CD4-positive, alpha-beta T cell treated with Interleukin-21 for 1 hour (primary cell): Measurements from ENCODE around the gene SIGLEC8.
"Not testable (repeated sequence)": the region's sequence is repeated elsewhere in the genome, so short reads cannot be mapped to it uniquely, and the experiment has no call there.

Source experiments
- DNase-seq: peaks from one replicate; pipeline ENCODE4 v3.0.0-alpha.2; 2020

Gene SIGLEC8

GRCh38 chr19:51458051-51458645 lies at the start of gene SIGLEC8:
Gene SIGLEC8, minus strand, starts transcription at chr19:51458454. Its CDS starts 67 bp downstream, at chr19:51458387.
- no peak for DNase-seq

GRCh38 chr19:51507640-51508058 lies 49.4 kb upstream of the SIGLEC8 start:
- DNase-seq = no peak

- DNase-seq = no peak
Observed at GRCh38 chr19:51507192-51507591, 48.9 kb upstream of the SIGLEC8 start.

- no peak for DNase-seq
Observed at GRCh38 chr19:51505904-51506303, 47.6 kb upstream of the SIGLEC8 start.

GRCh38 chr19:51503896-51504295 lies 45.6 kb upstream of the SIGLEC8 start:
- no peak for DNase-seq

DNA sequence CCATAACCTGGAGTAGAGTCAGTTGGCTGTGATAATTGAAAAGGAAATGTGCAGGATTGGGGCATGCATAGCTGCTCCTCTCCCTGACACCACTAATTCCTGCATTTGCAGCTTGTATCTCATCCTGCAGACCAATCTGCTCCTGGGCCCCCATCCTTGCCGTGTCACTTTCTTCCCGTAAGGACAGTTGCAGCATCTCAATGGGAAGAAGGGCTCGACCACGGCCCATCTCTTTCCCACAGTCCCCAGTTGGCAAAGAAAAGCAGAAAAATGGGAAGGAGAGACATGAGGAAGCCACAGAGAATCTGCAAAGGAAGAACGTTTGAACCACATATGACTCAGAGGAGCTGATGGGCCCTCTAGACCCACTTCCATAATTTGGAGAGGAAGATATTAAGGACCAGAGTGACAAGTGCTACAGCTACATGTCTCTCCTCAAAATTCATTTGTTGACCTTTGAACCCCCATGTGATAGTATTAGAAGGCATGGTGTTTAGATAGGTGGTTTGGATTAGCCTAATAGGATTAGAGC lies 45.1 kb upstream of the SIGLEC8 start:
- DNase-seq = no peak

DNA sequence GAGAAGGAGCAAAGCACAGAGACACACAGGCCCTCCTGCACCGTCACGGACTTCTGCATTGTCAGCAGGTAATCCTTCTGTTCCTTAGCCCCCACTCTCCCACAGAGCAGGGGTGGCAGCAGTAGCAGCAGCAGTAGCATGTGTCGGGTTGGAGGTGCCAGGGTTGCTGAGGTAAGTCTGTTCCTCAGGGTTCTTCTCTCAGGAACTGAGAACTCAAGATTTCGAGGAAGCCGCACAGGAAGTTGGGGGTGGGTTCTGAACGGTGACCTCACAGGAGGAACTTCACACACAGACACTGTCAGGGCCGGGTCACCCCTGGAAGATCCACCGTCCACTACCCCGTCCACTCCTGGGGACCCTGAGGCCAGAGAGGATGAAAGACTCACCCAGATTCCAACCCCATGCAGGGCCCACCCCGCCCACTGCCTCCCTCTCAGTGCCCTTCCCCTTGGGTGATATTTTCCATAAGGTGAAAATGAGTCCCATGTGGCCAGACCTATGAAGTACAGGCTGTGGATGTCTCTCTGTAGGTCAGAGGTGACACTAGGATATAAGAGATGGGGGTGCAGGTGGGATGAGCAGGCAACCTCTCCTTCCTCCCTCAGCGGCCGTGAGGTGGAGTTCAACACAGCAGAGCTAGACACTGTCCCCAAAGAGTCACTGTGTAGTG lies 43.5 kb upstream of the SIGLEC8 start, which contains the start of gene SIGLEC12:
SIGLEC12 (minus strand) TSS at position 207 of the 670 bp plus-strand sequence; CDS start at position 140, 67 bp downstream.
- DNase-seq = no peak

GRCh38 chr19:51500931-51501330 lies 42.7 kb upstream of the SIGLEC8 start:
- not testable (repeated sequence) for DNase-seq

DNA sequence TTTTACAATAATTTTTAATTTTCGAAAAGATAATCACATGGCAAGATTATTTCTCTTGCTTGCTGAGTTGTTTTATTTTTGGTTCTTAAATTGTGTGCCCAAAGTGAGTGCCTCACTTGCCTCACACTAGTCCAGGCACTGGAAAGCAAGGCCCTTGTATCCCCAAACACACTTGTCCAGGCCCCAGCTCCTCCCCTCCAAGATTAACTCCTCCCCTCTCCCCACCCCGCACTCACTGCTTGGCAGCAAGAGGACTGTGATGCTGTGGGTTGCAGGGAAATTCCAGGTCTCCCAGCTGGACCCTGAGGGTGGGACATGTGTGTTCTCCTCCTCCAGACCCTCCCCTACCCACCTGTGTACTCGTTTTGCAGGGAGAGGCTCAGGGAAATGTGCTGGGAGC lies 39.4 kb upstream of the SIGLEC8 start:
- no peak for DNase-seq

DNA sequence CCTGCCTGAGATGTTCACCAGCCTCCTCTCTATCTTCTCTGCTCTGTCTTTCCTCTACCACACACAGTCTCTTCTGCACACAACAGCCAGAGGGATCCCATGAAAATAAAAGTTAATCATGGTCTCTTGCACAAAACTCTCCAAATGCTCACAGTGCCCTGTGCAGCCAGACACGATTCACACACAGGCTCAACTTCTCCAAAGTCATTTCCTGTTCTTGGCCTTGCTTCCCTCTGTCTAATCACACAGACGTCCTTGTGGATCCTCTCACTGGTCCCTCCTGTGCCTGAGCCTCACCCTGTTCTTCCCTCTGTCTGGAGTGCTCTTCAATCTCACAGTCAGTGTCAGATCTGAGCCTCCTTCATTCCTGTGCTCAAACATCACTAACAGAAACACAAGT lies 35.5 kb upstream of the SIGLEC8 start:
- no peak for DNase-seq

DNA sequence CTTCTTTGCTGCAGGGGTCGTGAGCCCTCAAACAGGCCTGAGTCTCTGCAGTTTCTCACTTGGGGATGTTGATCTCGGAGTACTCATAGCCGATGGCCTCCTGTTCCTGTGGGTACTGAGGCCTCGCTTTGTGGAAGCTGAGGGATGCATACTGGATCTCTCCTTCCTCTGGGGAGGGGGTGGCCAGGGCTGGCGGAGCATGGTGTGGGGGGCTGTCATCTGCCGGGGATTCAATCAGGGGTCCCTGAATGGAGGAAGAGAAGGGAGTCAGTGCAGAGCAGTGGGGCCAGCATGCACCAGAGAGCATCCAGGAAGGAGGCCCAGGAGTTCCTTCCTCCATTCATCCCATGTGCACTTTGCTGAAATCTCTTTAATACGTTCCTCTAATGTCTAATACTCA lies 33.3 kb upstream of the SIGLEC8 start:
- no peak for DNase-seq

- DNase-seq = no peak
Observed at GRCh38 chr19:51490676-51491075, 32.4 kb upstream of the SIGLEC8 start.

DNA sequence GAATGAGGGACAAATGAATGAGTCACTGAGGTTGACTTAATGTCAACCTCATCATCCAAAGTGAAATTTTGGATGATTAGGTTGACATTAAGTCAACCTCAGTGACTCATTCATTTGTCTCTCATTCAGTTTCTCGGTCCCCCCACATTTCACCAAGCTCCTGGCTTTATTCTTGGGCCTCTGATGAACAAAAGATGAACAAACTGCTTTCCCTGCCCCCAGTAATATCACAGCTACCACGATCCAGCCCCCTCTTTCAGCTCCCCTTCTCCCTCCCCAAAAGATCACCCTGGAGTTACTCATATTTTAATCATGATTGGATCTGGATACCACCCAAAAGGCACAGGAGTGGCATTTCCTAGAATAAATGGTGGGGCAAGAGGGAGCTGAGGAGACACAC lies 30.9 kb upstream of the SIGLEC8 start:
- no peak for DNase-seq

DNA sequence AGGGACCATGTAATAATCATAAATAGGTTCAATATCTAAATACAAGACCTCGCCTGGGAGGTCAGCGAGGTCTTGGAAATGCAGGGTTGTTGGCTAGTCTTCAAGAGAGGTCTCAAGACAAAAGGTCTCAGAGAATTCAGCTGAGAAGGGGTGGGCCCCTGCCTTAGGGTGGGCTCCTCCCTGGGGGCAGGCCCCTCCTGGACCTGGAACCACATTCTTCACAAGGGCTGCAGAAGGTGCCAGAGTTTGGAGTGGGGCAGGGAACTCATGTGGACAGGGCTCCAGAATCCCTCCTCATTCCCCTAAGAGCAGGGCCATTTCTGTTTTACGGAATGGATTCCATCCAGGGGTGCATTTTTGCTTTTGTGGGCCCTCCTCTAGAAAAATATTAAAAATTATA lies 30.2 kb upstream of the SIGLEC8 start:
- no peak for DNase-seq

GRCh38 chr19:51485960-51486660 lies 27.9 kb upstream of the SIGLEC8 start:
- DNase-seq = no peak

GRCh38 chr19:51480590-51480989 lies 22.3 kb upstream of the SIGLEC8 start:
- no peak for DNase-seq

DNA sequence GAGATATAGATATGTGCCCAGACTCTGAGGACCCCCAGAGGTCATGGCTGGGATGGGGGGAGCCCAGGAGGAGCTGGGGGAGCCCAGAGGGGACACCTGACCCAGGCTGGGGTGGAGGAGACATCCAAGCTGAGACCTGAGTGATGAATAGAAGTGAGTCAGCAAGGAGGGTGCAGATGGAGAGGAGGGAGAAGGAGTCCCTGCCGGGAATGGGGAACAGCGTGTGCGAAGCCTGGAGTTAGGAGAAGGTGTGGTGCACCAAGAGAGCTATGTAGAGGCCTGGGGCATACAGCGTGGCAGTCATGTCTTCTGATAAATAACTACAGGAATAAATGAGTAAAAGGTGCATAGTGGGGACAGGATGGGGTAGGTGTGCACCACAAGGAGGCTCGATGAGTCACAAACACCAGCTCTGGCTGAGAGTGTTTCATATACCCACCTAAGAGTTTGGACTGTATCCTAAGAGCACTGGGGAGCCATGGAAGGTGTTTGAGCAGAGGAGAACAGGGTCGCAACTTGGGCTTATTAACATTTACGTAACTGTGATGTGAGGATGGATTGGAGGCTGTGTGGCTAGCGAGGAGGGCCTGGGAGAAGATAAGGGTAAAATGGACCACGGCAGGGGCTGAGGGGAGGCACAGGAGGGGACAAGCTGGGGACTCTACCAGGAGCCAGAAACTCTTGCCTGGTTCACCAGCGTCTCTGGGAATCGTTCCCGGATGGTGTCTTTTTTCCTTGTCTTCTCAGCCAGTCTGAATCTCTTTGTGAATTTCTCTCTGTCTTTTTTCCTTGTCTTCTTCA lies 21.5 kb upstream of the SIGLEC8 start:
- DNase-seq = no peak

DNA sequence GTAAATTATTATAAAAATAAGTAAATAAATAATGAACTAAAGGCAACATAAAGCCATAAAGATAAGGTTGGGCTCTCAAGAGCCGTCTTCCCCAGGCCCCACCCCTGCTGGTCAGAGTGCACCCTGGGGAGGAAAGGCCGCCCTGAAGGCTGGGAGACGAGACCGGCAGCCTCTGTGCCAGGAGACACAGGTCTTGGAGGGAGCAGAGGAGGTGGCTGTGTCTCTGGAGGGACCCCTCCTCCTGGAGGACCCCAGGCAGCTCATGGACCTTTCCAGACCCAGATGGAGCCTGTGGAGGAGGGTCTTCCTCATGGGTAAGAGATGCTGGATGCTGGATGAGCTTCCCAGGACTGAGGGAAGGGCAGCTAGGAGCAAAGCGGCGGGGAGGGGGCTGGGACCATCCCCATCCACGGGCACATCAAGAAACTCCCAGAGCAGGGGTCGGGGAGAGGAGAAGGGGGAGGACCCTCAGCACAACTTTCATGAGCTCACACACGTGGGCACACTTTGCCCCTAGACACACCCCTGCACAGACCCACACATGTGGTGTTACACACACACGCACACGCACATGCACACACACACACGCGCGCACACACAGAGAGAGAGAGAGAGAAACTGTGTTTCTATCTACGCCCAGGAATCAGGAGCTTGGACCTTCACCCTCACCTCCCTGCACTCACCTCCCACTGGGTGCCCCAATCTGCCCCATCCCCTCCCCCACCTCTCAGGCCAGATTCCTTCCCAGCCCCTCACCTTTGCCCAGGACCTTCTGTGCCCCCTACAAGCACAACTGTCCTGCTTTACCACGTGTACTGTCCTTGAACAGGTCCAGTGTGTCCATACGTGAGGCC lies 20.4 kb upstream of the SIGLEC8 start, which contains the start of gene CEACAM18:
CEACAM18 (plus strand) TSS at position 159 of the 854 bp plus-strand sequence.
- no peak for DNase-seq

DNA sequence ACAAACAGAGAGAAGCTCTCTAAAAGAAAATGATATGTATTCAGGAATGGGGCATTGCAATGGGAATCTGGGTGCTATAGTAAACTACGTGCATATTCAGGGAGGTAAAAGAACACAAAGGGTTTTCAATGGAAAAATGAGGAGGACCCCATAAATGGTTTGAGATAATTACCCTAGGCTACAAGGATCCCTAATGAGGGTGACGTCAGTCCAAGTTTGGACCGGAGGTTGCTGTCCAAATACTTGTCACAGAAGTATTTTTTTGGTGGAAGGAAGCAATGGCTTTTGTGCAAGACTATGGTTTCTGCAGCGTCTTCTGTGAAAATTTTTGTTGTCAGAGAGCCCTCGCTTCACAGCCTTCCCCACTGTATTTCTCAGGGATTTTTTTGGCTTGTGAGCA lies 19.1 kb upstream of the SIGLEC8 start:
- DNase-seq = no peak

- DNase-seq = no peak
Observed at GRCh38 chr19:51476164-51476563, 17.9 kb upstream of the SIGLEC8 start.

GRCh38 chr19:51473009-51473707 lies 14.9 kb upstream of the SIGLEC8 start:
- peak; percentile 71 for DNase-seq
